CD4-positive, alpha-beta T cell treated with Interleukin-15 for 1 hour (primary cell): ENCODE results near the gene BLVRA.
"Not testable (repeated sequence)": the region's sequence is repeated elsewhere in the genome, so short reads cannot be mapped to it uniquely, and the experiment has no call there.

Experiments
- DNase-seq: peaks from one replicate; pipeline ENCODE4 v3.0.0-alpha.2; 2020

Gene BLVRA

GRCh38 chr7:43810195-43810941 lies 51.9 kb downstream of the BLVRA start:
- peak; percentile 19 for DNase-seq

DNA sequence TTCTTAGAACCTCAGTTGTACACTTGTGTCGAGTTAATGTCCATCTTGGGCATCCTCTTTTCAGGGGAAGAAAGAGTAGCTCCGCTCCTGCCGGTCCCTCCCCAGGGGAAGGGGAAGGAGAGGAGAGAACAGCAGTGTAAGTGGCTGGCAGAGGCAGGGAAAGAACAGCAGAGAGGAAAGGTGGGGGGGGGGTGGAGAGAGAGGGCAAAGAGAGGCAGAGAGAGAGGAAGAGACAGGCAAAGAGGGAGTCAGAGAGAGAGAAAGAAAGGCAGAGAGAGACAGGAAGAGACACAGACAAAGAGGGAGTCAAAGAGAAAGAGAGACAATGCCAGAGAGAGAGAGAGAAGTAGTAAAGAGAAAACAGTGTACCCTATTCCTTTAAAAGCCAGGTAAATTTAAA lies 56.9 kb downstream of the BLVRA start:
- no peak for DNase-seq

DNA sequence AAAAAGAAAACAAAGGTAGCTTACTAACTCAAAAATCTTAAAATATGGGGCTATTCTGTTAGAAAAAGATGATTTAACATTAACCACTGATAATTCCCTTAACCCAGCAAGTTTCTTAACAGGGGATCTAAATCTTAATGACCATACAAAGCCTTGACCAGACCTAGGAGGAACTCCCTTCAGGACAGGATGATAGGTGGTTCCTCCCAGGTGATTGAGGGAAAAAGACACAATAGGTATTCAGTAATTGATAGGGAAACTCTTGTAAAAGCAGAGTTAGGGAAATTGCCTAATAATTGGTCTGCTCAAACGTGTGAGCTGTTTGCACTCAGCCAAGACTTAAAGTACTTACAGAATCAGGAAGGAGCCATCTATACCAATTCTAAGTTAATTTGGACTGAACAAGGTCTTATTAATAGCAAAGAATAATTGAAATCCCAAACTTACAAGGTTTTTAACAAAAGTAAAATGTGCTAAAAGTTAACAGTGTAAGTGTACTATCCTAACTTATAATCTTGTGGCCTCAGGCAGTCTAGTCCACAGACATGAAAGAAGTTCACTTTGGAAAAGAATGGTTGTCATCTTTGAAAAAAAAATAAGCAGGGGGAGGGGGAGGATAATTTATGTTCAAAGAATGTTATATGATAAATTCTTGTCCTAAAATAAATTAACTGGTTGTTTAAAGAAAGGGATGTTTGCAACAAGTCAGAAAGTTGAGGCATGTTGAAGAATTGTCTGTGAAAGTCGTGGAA lies 57.7 kb downstream of the BLVRA start:
- not testable (repeated sequence) for DNase-seq

- DNase-seq, result not testable (repeated sequence)
Measured at GRCh38 chr7:43823425-43823824, 64.9 kb downstream of the BLVRA start.

DNA sequence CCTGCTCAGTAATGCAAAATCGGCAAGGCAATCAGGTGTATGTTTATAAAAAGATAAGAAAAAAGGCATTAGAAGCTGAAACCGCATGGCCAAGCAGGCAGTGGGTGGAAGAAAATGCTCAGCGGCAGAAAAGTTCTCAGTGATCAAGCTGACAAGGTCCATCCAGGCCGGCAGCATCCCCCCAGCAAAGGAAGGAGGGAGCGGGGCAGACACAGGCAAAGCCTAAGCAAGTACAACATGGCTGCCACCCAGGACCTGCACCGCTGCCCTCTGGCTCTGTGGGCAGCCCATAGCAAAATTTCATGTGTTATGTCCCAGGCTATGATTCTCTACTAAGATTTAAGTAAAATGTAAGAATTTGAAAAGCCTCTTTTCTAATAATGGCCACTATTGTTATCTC lies 65.5 kb downstream of the BLVRA start:
- DNase-seq, result no peak

DNA sequence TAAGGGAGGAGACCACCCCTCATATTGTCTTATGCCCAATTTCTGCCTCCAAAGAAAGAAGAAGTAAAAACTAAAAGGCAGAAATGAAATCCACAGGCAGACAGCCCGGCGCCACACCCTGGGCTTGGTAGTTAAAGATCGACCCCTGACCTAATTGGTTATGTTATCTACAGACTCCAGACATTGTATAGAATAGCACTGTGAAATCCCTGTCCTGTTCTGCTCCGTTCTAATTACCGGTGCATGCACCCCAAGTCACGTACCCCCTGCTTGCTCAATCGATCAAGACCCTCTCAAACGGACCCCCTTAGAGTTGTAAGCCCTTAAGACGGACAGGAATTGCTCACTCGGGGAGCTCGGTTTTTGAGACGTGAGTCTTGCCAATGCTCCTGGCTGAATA lies 66.0 kb downstream of the BLVRA start:
- not testable (repeated sequence) for DNase-seq

GRCh38 chr7:43824963-43825362 lies 66.5 kb downstream of the BLVRA start:
- no peak for DNase-seq

GRCh38 chr7:43825391-43825808 lies 66.9 kb downstream of the BLVRA start:
- no peak for DNase-seq

- DNase-seq, result not testable (repeated sequence)
Measured at GRCh38 chr7:43830917-43831316, 72.4 kb downstream of the BLVRA start.

- peak; percentile 54 for DNase-seq
Measured at GRCh38 chr7:43834463-43835251, 76.2 kb downstream of the BLVRA start.

DNA sequence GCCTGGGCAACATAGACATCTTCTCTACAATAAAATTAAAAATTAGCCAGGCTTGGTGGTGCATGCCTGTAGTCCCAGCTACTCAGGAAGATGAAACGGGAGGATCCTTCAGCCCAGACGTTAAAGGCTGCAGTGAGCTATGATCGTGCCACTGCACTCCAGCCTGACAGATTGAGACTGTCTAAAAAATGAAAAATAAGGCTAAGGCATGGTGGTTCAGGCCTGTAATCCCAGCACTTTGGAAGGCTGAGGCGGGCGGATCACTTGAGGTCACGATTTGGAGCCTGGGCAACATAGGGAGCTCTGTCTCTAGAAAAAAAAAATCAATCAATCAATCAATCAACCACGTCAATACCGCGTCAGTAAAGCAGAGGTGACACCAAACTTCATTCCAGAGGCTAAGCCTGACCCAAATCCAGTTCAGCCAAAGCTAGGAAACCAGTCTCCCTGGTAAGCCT lies 79.8 kb downstream of the BLVRA start:
- DNase-seq, result no peak

DNA sequence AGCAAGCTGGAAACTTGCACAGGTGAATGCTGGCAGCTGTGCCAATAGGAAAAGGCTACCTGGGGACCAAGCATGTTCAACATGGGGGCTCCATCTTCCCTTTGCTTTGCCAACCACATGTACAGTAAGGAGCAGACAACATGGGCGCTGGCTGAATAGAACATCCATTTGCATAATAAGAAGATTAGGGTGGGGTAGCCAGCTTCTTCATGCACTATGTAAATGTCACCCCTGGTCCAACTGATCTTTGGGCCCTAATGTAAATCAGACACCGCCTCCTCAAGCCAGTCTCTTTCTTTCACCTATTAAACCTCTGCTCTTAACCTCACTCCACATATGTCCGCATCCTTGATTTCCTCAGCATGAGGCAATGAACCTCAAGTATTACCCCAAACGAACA lies 84.8 kb downstream of the BLVRA start:
- no peak for DNase-seq

DNA sequence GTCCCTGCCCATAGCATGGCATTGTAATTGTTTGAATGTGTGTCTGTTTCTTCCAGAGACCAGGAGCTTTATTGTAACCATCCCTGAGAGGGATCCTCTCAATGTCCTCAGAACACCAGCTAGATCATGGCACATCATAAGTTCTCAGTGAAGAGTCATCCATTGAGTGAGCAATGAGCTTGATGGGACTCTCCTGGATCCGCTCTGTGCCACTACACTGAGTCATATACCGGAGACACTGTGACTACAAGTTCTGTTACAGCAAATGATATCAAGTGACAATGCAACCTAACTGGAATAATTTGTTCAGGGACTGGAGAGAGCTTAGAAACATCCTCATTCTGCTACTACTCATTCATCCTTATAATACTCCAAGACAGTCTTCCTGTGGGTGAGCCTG lies 85.8 kb downstream of the BLVRA start:
- no peak for DNase-seq

DNA sequence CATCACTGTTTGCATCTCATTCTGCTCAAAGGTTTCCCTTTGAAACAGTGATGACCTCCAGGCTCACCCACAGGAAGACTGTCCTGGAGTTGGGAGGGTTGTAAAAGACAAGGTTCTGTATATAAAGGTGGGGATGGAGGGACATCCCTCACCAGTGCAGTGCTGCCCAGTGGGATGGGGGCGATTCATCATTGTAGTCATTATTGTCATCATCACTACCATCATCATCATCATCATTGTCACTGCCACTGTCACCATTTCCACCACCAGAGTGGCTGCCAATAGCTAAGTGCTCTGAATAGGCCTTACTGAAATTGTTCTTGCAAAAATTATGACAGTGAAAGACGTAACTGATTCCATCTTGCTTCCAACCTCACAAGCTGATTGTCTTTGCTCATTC lies 86.2 kb downstream of the BLVRA start:
- no peak for DNase-seq

GRCh38 chr7:43847496-43847895 lies 89.0 kb downstream of the BLVRA start:
- DNase-seq, result no peak

GRCh38 chr7:43849047-43849446 lies 90.6 kb downstream of the BLVRA start:
- DNase-seq, result no peak

DNA sequence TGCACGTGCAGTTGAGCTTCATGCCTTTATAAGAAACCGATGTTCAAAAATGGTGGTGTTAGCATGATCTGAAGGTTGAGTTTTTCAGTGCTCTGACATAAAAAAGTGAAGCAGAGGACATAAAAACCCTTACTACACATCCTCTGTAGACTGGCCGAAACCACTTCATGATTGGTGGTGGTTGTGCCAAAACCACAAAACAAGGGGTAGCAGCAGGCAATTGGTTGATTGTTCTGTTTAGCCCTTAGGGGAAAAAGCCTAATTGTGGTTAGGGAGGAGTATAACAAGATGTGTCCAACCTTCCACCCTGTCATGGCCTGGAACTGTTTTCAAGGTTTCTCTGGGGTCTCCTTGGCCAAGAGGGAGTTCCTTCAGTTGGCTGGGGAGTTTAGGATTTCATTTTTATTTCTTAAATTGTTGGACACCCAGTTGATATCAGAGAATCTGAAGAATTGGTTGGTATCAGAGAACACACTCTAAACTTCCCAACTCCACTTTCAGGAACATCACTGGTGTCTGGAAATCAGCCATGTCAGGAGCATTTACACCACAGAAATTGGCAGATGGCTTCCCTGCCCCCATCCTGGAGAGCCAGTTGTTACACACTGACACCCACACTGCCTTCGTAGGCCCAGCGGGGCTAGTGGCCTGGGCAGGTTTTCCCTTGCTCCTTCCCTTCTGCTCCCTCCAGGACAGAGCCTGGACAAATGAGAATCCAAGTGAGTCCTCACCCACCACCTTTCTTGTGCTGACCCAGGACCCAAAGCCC lies 92.1 kb downstream of the BLVRA start:
- DNase-seq, result no peak

GRCh38 chr7:43851805-43852204 lies 93.3 kb downstream of the BLVRA start:
- no peak for DNase-seq

DNA sequence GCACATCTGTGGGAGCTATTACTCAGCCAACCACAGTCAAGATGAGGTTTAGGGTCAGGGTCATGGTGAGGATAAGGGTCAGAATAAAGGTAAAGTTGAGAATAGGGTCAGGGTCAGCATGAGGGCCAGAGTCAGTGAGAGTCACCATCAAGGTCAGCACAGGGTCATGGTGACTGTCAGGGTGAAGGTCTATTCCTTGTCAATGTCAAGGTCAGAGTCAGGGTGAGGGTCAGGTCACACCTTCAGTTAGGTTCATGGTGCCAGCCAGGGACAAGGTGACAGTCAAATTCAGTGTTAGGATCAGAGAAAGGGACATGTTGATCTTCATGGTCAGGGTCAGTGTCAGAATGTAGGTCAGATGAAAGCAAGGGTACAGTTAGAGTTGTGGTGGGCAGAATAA lies 96.7 kb downstream of the BLVRA start:
- DNase-seq, result no peak

- no peak for DNase-seq
Measured at GRCh38 chr7:43856316-43856715, 97.8 kb downstream of the BLVRA start.
